Activated CD4-positive, alpha-beta memory T cell treated with anti-CD3 and anti-CD28 coated beads for 36 hours (primary cell): ENCODE results near the gene VWF. TPM values are rescaled to one million over a fixed set of nuclear protein-coding genes. Genes with fewer than 3 reads are reported as not detected.

Experiments
- CTCF ChIA-PET: fragments of 350-600 bp; sonication (Branson Sonifier 250); formaldehyde crosslinking; loops from one replicate; lab custom pipeline; 2021; ENCODE audit warnings: antibody characterized with exemption, inconsistent platforms; lab: Charles Lee
- POLR2A ChIA-PET: fragments of 350-600 bp; sonication (Branson Sonifier 250); formaldehyde crosslinking; loops from one replicate; lab custom pipeline; 2021; ENCODE audit warnings: antibody characterized with exemption; lab: Charles Lee
- DNase-seq: peaks from one replicate; pipeline ENCODE4 v3.0.0-alpha.2; 2020
- H3K27ac Mint-ChIP-seq: one replicate; pipeline ENCODE4 v1.8.0; 2021; ENCODE audit warnings: mixed read lengths
- H3K27me3 Mint-ChIP-seq: one replicate; pipeline ENCODE4 v1.8.0; 2021; ENCODE audit warnings: mixed read lengths
- H3K36me3 Mint-ChIP-seq: one replicate; pipeline ENCODE4 v1.8.0; 2021; ENCODE audit warnings: mixed read lengths
- H3K4me1 Mint-ChIP-seq: one replicate; pipeline ENCODE4 v1.8.0; 2021; ENCODE audit warnings: low read depth, mixed read lengths
- H3K4me3 Mint-ChIP-seq: one replicate; pipeline ENCODE4 v1.8.0; 2021; ENCODE audit warnings: mild to moderate bottlenecking, mixed read lengths
- H3K9me3 Mint-ChIP-seq: one replicate; pipeline ENCODE4 v1.8.0; 2021; ENCODE audit warnings: mixed read lengths
- intact Hi-C: fragments of 100-400 bp; cut with micrococcal nuclease; formaldehyde crosslinking; loops from one replicate; pipeline ENCODE4 v1.15.1; 2023
- total RNA-seq, 2 experiments: library from RNA; stranded (reverse); gene quantifications; one replicate each; pipeline ENCODE4 v1.2.3, GENCODE V29; 2021

The VWF gene
- total RNA-seq, 2 experiments from 2014 or later, result not detected

DNA sequence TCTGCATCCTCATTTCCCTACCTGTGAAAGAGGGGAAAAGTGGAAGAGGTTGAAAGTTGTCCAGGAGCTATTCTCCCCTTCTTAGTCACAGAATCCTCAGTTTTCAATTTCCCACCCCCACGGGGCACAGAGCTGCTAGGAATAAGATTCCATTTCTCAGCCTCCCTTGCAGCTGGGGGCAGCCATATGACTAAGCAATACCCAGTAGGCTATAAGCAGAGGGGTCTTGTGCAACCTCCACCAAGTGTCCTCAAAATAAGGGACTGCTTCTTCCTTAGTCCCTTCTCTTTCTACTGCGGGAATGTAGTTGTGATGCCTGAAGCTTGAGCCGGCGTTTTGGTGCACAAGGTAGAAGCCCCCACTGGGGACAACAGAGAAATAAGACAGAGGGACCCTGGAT, 40.9 kb downstream of the VWF start:
- intact Hi-C loops, result no loop called here
- Mint-ChIP-seq H3K4me1 (no peaks in the 10 kb centered on the region), H3K27me3 (peaks cover 2% of the 10 kb centered on the region), H3K9me3 (no peaks in the 10 kb centered on the region), H3K27ac (no peak overlapping the region), H3K4me3 (no peak overlapping the region), H3K36me3 (no peaks in the 10 kb centered on the region)
- ChIA-PET CTCF (interaction anchor here (1.2 kb wide), 1 partner anchor 44 kb away, joined by 3 read pairs; no protein-coding TSS in a partner anchor), POLR2A (no interaction called here)
- no peak for DNase-seq

DNA sequence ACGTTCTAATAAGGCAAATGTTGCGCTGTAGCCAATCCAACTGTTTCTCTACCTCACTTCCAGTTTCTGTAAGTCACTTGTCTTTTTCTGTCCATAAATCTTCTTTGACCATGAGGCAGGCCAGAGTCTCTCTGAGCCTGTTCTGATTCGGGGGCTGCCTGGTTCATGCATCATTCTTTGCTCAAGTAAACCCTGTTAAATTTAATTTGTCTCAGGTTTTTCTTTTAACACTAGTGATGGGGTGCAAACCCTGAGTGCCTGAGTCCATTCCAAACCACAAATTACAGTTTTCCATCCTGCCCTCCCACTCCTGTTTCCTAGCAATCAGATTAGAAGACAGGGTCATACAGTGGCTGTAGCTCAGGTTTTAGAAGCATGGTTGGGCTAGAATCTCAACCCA, 41.9 kb downstream of the VWF start:
- DNase-seq, result no peak
- Mint-ChIP-seq H3K9me3 (no peaks in the 10 kb centered on the region), H3K27me3 (peaks cover 4% of the 10 kb centered on the region), H3K4me3 (no peak overlapping the region), H3K36me3 (no peaks in the 10 kb centered on the region), H3K27ac (no peak overlapping the region), H3K4me1 (no peaks in the 10 kb centered on the region)
- intact Hi-C loops, result no loop called here
- CTCF ChIA-PET, result interaction anchor here (1.2 kb wide), 1 partner anchor 202 kb away, joined by 3 read pairs; no protein-coding TSS in a partner anchor
- POLR2A ChIA-PET, result no interaction called here

DNA sequence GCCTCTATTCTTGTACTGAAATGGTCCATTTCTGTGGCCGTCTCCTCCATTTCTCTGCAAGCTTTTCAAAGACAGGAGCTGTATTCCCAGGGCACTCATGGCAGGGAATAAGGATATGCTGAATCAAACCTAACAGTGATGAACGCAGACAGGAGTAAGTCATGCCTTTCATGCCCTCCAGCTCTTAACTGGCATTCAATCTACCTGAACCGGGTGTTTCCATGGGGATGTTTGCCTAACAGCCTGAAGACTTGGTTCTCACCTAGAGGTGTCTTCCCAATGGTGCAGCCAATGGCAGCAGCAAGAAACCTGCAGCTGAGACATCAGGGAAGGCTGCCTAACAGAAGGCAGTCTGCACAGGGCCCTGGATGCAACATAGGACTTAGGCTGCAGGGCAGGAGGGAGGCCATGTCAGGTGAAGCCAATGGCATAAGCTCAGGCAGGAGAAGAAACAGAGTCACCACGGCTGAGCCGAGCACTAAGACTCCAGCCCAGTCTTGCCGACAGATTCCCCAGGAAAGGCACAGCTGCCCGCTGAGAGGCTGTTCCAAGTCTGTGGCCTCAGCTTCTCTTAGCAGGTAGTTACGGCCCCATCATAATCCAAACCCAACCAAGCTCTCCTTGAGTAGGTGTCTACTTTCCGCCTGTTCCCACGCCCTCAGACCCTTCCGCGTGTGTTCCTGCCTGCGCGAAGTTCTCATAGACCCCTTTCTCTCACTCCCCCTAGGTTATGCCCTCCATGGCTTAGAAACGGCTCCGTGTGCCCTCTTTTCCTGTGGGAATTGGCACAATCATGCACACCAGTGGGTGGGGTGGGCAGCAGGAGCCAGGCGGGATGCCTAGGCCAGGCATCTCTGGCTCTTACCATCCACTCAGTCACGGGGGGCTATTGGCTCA, 44.1 kb downstream of the VWF start:
- POLR2A ChIA-PET, result no interaction called here
- CTCF ChIA-PET, result no interaction called here
- Mint-ChIP-seq H3K4me1 (peaks cover 6% of the 10 kb centered on the region), H3K36me3 (no peaks in the 10 kb centered on the region), H3K27me3 (peaks cover 12% of the 10 kb centered on the region), H3K9me3 (no peaks in the 10 kb centered on the region), H3K4me3 (no peak overlapping the region), H3K27ac (no peak overlapping the region)
- intact Hi-C loops, result no loop called here
- DNase-seq, result no peak

DNA sequence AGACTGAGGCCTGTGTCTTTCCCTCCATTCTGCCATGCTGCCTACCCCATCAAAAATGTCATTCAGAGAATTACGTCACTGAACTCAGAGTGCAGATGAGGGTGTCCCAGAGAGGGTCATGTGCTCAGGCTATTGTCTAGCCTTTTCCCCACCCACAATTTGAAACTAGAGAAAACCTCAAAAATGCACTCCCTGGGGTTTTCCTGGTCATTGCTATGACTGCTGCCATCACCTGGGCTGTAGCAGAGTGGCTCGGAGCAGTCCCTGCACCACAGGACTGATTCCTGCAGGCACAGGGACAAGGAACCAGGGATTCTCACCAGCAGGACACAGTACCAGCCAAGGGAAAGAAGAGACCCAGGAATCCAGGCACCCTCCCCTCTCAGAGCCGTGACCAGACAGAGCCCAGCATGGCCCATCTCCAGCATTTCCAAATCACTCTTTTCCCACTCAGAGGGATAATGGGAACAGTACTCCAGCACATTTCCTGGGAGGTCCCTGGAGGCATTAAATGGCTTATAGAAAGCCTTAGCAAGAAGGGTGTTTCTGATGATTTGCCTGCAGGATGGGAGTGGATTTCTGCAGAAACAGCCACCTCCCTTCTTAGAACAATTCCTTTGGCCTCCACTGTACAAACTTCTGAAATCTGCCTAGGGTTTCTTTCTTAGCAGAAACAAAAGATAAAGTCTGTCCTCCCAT, 45.9 kb downstream of the VWF start:
- no peak for DNase-seq
- no peaks in the 10 kb centered on the region for H3K36me3 Mint-ChIP-seq
- ChIA-PET POLR2A (no interaction called here), CTCF (no interaction called here)
- H3K27ac Mint-ChIP-seq, result no peak overlapping the region
- H3K4me1 Mint-ChIP-seq, result peaks cover 16% of the 10 kb centered on the region
- H3K27me3 Mint-ChIP-seq, result peaks cover 23% of the 10 kb centered on the region
- intact Hi-C loops, result loop anchor here (5.0 to 10.0 kb wide), 2 partner anchors 66 to 464 kb away; no protein-coding TSS in a partner anchor
- H3K4me3 Mint-ChIP-seq, result no peak overlapping the region
- no peaks in the 10 kb centered on the region for H3K9me3 Mint-ChIP-seq

DNA sequence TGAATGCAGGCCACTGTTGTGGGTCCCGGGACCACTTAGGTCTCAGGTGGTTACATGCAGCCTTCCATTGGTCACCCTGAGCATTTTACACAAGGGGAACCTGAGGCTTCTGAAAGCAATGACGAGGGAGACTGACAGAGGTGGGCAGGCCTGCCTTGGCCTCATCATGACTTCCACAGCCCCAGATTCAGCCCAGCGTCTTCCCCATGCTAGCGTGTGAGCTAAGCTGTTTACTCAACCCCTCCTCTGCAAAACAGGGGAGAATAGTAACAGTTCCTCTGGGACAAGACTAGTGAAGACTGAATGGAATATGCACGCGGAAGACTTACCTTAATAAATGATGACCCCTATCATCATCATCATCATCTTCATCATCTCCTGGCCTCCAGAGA, 46.8 kb downstream of the VWF start:
- ChIA-PET CTCF (no interaction called here), POLR2A (no interaction called here)
- H3K27me3 Mint-ChIP-seq, result peaks cover 23% of the 10 kb centered on the region
- intact Hi-C loops, result loop anchor here (5.0 to 10.0 kb wide), 2 partner anchors 67 to 465 kb away; no protein-coding TSS in a partner anchor
- H3K9me3 Mint-ChIP-seq, result no peaks in the 10 kb centered on the region
- DNase-seq, result no peak
- peaks cover 16% of the 10 kb centered on the region for H3K4me1 Mint-ChIP-seq
- no peak overlapping the region for H3K4me3 Mint-ChIP-seq
- no peaks in the 10 kb centered on the region for H3K36me3 Mint-ChIP-seq
- no peak overlapping the region for H3K27ac Mint-ChIP-seq

DNA sequence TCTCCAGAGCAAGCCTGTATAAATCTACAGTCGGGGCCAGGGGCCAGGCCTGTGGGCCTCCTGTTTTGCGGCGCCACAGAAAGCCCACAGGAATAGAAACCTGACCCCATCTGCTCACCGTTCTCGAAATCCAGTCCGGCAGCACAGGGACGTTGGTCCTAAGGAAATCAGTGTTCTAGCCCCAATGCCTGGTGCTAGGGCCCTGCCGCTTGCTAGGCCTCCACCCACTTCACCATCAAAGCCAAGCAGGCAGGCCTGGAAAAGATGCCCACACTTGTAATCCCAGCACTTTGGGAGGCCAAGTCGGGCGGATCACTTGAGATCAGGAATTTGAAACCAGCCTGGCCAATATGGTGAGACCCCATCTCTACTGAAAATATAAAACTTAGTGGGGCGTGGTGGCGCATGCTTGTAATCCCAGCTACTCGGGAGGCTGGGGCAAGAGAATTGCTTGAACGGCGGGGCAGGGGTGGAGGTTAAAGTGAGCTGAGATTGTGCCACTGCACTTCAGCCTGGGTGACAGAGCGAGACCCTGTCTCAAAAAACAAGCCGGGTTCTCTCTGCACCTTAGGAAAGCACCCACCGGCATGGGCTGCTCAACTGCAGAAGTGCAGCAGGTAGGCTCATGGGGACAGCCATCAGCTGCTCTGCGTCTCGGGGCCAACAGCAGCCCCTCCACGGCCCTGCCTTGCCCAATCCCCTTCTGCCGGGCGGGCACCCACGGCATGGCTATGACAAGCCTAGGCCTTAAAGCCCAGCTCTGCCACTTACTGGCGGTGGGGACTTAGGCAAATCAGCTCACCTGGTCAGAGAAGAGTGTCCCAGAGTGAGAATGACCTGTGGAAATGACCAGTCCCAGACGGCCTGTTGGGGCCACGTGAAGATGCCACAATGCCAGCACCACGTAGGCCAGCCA, 47.4 kb downstream of the VWF start:
- no peaks in the 10 kb centered on the region for H3K36me3 Mint-ChIP-seq
- H3K27me3 Mint-ChIP-seq, result peaks cover 24% of the 10 kb centered on the region
- intact Hi-C loops, result loop anchor here (5.0 to 10.0 kb wide), 2 partner anchors 68 to 465 kb away; no protein-coding TSS in a partner anchor
- no peak for DNase-seq
- ChIA-PET CTCF (interaction anchor here (1.3 kb wide), 1 partner anchor 39 kb away, joined by 3 read pairs; no protein-coding TSS in a partner anchor), POLR2A (no interaction called here)
- H3K9me3 Mint-ChIP-seq, result no peaks in the 10 kb centered on the region
- peaks cover 16% of the 10 kb centered on the region for H3K4me1 Mint-ChIP-seq
- H3K27ac Mint-ChIP-seq, result no peak overlapping the region
- H3K4me3 Mint-ChIP-seq, result no peak overlapping the region

DNA sequence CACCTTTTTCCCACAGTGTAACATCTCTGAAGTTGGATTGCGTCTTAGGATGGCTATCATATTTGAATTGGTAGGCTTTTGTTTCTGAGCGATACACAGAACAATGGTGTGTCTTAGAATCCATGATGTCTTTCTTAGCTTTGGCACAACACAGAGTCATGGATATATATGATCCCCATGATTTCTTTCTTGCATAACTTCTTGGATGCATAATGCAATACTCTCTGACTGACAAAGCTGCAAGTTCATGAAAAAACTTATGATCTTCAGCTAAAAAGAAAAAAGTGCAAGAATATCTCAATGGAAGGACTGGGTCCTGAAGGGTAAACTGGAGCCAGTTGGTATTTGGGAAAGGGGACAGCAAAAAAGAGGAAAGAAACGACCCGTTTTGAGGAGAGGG, 48.1 kb downstream of the VWF start:
- Mint-ChIP-seq H3K27me3 (peaks cover 24% of the 10 kb centered on the region), H3K9me3 (no peaks in the 10 kb centered on the region), H3K4me3 (no peak overlapping the region), H3K36me3 (no peaks in the 10 kb centered on the region), H3K4me1 (peaks cover 16% of the 10 kb centered on the region), H3K27ac (no peak overlapping the region)
- ChIA-PET POLR2A (no interaction called here), CTCF (interaction anchor here (1.3 kb wide), 2 partner anchors 38 to 209 kb away, joined by 3 read pairs; no protein-coding TSS in a partner anchor)
- intact Hi-C loops, result loop anchor here (5.0 to 10.0 kb wide), 2 partner anchors 68 to 466 kb away; no protein-coding TSS in a partner anchor
- no peak for DNase-seq

DNA sequence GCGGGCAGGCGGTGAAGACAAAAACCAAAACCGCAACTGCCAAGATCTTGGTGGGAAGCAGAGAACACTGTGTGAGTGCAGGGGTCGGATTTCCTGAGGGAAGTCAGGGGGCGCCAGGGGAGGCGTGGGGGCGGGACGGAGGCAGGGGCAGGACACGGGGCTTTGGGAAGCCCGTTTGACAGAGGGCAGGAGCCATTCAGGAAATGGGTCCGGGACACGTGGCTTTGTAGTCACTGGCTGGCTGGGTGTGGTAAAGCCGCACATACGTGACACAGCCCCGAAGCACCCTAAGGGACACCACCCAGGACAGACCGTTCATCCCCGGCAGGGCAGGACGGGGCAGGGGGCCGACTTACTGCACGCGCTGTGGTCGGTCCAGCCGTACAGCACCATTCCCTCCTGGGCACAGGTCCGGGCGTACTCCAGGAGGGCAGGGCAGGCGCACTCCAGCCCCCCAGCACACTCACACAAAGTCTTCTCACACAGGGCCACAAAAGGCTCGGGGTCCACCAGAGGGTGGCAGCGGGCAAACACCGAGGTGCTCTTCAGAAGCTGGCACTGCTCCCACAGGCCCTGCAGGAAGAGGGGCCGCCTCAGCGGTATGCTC, 49.4 kb downstream of the VWF start:
- peak overlapping the region; percentile 48 for H3K4me3 Mint-ChIP-seq
- no peak overlapping the region for H3K27ac Mint-ChIP-seq
- H3K9me3 Mint-ChIP-seq, result no peaks in the 10 kb centered on the region
- POLR2A ChIA-PET, result interaction anchor here (0.6 kb wide), 2 partner anchors 88 to 1404 kb away, joined by 3 read pairs; no protein-coding TSS in a partner anchor
- no peaks in the 10 kb centered on the region for H3K36me3 Mint-ChIP-seq
- intact Hi-C loops, result loop anchor here (5.0 to 10.0 kb wide), 2 partner anchors 70 to 467 kb away; no protein-coding TSS in a partner anchor
- CTCF ChIA-PET, result interaction anchor here (0.9 to 1.3 kb wide), 2 partner anchors 121 to 210 kb away, joined by 3 to 4 read pairs; no protein-coding TSS in a partner anchor
- peak; percentile 69 for DNase-seq
- H3K27me3 Mint-ChIP-seq, result peaks cover 24% of the 10 kb centered on the region
- peaks cover 22% of the 10 kb centered on the region for H3K4me1 Mint-ChIP-seq

DNA sequence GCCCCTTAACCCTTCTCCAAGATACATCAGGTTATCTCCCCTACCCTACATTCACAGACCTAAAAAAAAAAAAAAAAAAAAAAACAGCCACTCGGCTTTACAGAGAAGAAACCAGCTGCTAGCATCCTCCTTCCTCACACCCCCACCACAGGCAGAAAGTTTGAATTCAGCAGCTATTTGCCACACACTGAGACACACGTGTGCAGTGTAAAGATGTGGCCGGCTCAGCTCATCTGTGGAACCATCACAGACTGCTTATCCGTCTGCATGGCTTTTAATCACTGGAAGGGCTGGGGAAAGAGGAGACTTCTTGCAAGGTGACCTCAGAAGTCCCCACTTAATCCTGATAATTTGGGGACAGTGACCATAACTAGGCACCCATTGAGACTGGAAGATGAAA, 50.0 kb downstream of the VWF start:
- CTCF ChIA-PET, result interaction anchor here (0.9 kb wide), 1 partner anchor 121 kb away, joined by 4 read pairs; no protein-coding TSS in a partner anchor
- intact Hi-C loops, result loop anchor here (10.0 kb wide), 1 partner anchor 70 kb away; no protein-coding TSS in a partner anchor
- H3K9me3 Mint-ChIP-seq, result no peaks in the 10 kb centered on the region
- H3K4me1 Mint-ChIP-seq, result peaks cover 28% of the 10 kb centered on the region
- POLR2A ChIA-PET, result interaction anchor here (0.6 kb wide), 2 partner anchors 88 to 1403 kb away, joined by 3 read pairs; no protein-coding TSS in a partner anchor
- H3K4me3 Mint-ChIP-seq, result peak overlapping the region; percentile 48
- peaks cover 22% of the 10 kb centered on the region for H3K27me3 Mint-ChIP-seq
- DNase-seq, result peak; percentile 27
- no peaks in the 10 kb centered on the region for H3K36me3 Mint-ChIP-seq
- H3K27ac Mint-ChIP-seq, result no peak overlapping the region

DNA sequence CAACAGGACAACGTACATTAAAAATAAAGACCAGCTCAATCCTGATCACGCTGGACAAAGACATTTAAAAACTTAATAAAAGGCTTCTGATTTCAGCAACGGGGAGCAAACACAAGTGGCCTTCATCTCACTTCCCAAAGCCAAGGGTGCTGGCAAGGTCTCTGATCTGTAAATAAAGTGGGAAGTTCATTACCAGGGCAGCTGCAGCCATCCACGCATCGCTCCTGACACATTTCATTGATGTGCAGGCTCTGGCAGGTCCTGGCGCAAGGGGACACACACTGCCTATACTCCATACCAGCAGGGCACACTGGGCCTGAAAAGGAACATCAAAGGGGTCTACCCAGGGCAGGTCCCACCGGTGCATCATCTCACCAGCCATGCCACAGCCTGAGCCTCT, 51.0 kb downstream of the VWF start:
- H3K4me1 Mint-ChIP-seq, result peaks cover 32% of the 10 kb centered on the region
- ChIA-PET POLR2A (interaction anchor here (0.5 kb wide), 1 partner anchor 38 kb away, joined by 3 read pairs; no protein-coding TSS in a partner anchor), CTCF (no interaction called here)
- no peak for DNase-seq
- H3K4me3 Mint-ChIP-seq, result no peak overlapping the region
- peaks cover 22% of the 10 kb centered on the region for H3K27me3 Mint-ChIP-seq
- H3K9me3 Mint-ChIP-seq, result no peaks in the 10 kb centered on the region
- intact Hi-C loops, result loop anchor here (10.0 kb wide), 1 partner anchor 71 kb away; no protein-coding TSS in a partner anchor
- H3K27ac Mint-ChIP-seq, result no peak overlapping the region
- no peaks in the 10 kb centered on the region for H3K36me3 Mint-ChIP-seq
